Panc1 (cell line): ENCODE data around the gene MGAT5. TPM values are rescaled to one million over a fixed set of nuclear protein-coding genes. Genes with fewer than 3 reads are reported as not detected.

Experiments
- ATAC-seq: fragments of 200-7000 bp; cut with Tn5 transposase; 2 replicates; pipeline ENCODE4 v1.9.1; 2020; ENCODE audit warnings: mild to moderate bottlenecking, moderate library complexity
- BruUV-seq: library from RNA; stranded (reverse); fragments of 400-500 nt; replicated peaks from 2 replicates; lab custom pipeline; 2021; lab: Mats Ljungman, UMichigan
- CTCF ChIA-PET: fragments of 300-600 bp; sonication (Branson Sonifier 250); formaldehyde crosslinking; loops from one replicate; lab custom pipeline; 2022; ENCODE audit warnings: antibody characterized with exemption; lab: Charles Lee
- POLR2A ChIA-PET: fragments of 300-600 bp; sonication (Branson Sonifier 250); formaldehyde crosslinking; loops from one replicate; lab custom pipeline; 2022; ENCODE audit warnings: antibody characterized with exemption; lab: Charles Lee
- DNase-seq: peaks from one replicate; pipeline ENCODE4 v3.0.0-alpha.2; 2010; ENCODE audit warnings: low read depth, low spot score
- H3K27ac ChIP-seq: 2 replicates; pipeline ENCODE4 v1.5.1; 2011; ENCODE audit warnings: mild to moderate bottlenecking, low read length, inconsistent platforms
- H3K27me3 ChIP-seq: fragments of 200-500 bp; sonication (Bioruptor generic); 2 replicates; pipeline ENCODE4 v1.6.0; 2014; ENCODE audit warnings: low read length, inconsistent platforms; ENCODE audit not compliant: control insufficient read depth, insufficient read depth
- H3K36me3 ChIP-seq: fragments of 200-500 bp; sonication (Bioruptor generic); 2 replicates; pipeline ENCODE4 v1.5.1; 2014; ENCODE audit warnings: inconsistent platforms, mild to moderate bottlenecking, low read length, moderate library complexity; ENCODE audit not compliant: control insufficient read depth, insufficient read depth
- H3K4me1 ChIP-seq: 2 replicates; pipeline ENCODE4 v1.5.1; 2011; ENCODE audit warnings: inconsistent platforms, mild to moderate bottlenecking, low read length, moderate library complexity; ENCODE audit not compliant: control insufficient read depth, insufficient read depth
- H3K4me3 ChIP-seq, 2 experiments: 2 replicates each; pipeline ENCODE4 v1.5.1; 2011 to 2012; ENCODE audit warnings: low read depth in 2 of 2, low read length in 2 of 2, mild to moderate bottlenecking in 2 of 2, inconsistent platforms in 1 of 2, moderate library complexity in 1 of 2
- H3K9me3 ChIP-seq: fragments of 200-500 bp; sonication (Bioruptor generic); 2 replicates; pipeline ENCODE4 v1.5.1; 2014; ENCODE audit warnings: low read depth, mild to moderate bottlenecking, inconsistent platforms, low read length, moderate library complexity; ENCODE audit not compliant: control insufficient read depth, insufficient read depth
- CTCF ChIP-seq: fragments of 450-650 bp; IDR thresholded peaks from 2 replicates; pipeline ENCODE4 v1.5.1; 2017; ENCODE audit warnings: mild to moderate bottlenecking
- POLR2AphosphoS5 ChIP-seq: IDR thresholded peaks from 2 replicates; pipeline ENCODE4 v1.6.1; 2012; ENCODE audit warnings: mild to moderate bottlenecking, low read depth, low read length, moderate library complexity
- REST ChIP-seq, 2 experiments: IDR thresholded peaks; 2 replicates each; pipeline ENCODE4 v1.6.1; 2011 to 2012; ENCODE audit warnings: low read depth in 2 of 2, control low read depth in 1 of 2, low read length in 1 of 2, mild to moderate bottlenecking in 1 of 2, moderate library complexity in 1 of 2; ENCODE audit not compliant: insufficient read depth in 1 of 2
- SIN3A ChIP-seq: IDR thresholded peaks from 2 replicates; pipeline ENCODE4 v1.6.1; 2012; ENCODE audit warnings: low read depth, mild to moderate bottlenecking, low read length, moderate library complexity, borderline replicate concordance; ENCODE audit not compliant: insufficient read depth
- TCF7L2 ChIP-seq: IDR thresholded peaks from 2 replicates; pipeline ENCODE4 v1.6.1; 2011; ENCODE audit warnings: mild to moderate bottlenecking, low read depth, low read length, inconsistent platforms
- in situ Hi-C: cut with HindIII; loops from 2 replicates; pipeline ENCODE4 v1.10.0; 2016; ENCODE audit warnings: low sequenced_read_pairs, low pct_unique_long_range_greater_than_20kb
- intact Hi-C: fragments of 100-400 bp; cut with micrococcal nuclease; formaldehyde crosslinking; loops from one replicate; pipeline ENCODE4 v1.10.0; 2022; ENCODE audit not compliant: unreplicated experiment
- total RNA-seq: library from RNA; stranded (reverse); gene quantifications from one replicate; pipeline ENCODE4 v1.2.1, GENCODE V29; 2021; ENCODE audit not compliant: unreplicated experiment

Gene MGAT5
- total RNA-seq, 1 experiment from 2014 or later = 22.1 TPM

- no peak for DNase-seq
- intact Hi-C loops = no loop called here
- Histone ChIP-seq H3K4me3 (no peak overlapping the region), H3K27ac (no peak overlapping the region), H3K4me1 (no peaks in the 10 kb centered on the region), H3K36me3 (no peaks in the 10 kb centered on the region), H3K9me3 (no peaks in the 10 kb centered on the region), H3K27me3 (no peaks in the 10 kb centered on the region)
- no TSS peak for BruUV-seq
- in situ Hi-C loops = no loop called here
- CTCF ChIA-PET = interaction anchor here (1.2 kb wide), 1 partner anchor 9 kb away, joined by 3 read pairs; no protein-coding TSS in a partner anchor
- TF ChIP-seq SIN3A = no peak
- TF ChIP-seq REST (IDR thresholded peaks at IDR 0.05; ENCODE audit: insufficient read depth in 1 of 2, low read depth in 2 of 2, low read length in 1 of 2) = no peak
- TF ChIP-seq POLR2AphosphoS5 = no peak
- POLR2A ChIA-PET = no interaction called here
- ATAC-seq = no peak
Observed at GRCh38 chr2:134254824-134255223, 952 bp downstream of the MGAT5 start.

- ATAC-seq (no peak), DNase-seq (no peak)
- H3K27me3 ChIP-seq = no peaks in the 10 kb centered on the region
- intact Hi-C loops (no loop called here), in situ Hi-C loops (no loop called here)
- POLR2A ChIA-PET = no interaction called here
- CTCF ChIA-PET = no interaction called here
- H3K9me3 ChIP-seq = no peaks in the 10 kb centered on the region
- no peaks in the 10 kb centered on the region for H3K36me3 ChIP-seq
- no peaks in the 10 kb centered on the region for H3K4me1 ChIP-seq
- H3K27ac ChIP-seq = no peak overlapping the region
- TF ChIP-seq CTCF (no peak), TCF7L2 (no peak)
- no peak overlapping the region for H3K4me3 ChIP-seq
- no TSS peak for BruUV-seq
Observed at GRCh38 chr2:134256956-134257355, 3.1 kb downstream of the MGAT5 start.

- H3K9me3 ChIP-seq = no peaks in the 10 kb centered on the region
- H3K27me3 ChIP-seq = no peaks in the 10 kb centered on the region
- no peak overlapping the region for H3K27ac ChIP-seq
- intact Hi-C loops = no loop called here
- TF ChIP-seq REST (IDR thresholded peaks at IDR 0.05; ENCODE audit: insufficient read depth in 1 of 2, low read depth in 2 of 2, low read length in 1 of 2) = no peak
- TF ChIP-seq SIN3A = no peak
- no peak for TF ChIP-seq POLR2AphosphoS5
- no peak for TF ChIP-seq CTCF
- no peak for TF ChIP-seq TCF7L2
- no peak for ATAC-seq
- CTCF ChIA-PET = no interaction called here
- H3K4me1 ChIP-seq = no peaks in the 10 kb centered on the region
- POLR2A ChIA-PET = no interaction called here
- no peak for DNase-seq
- no TSS peak for BruUV-seq
- no peak overlapping the region for H3K4me3 ChIP-seq
- no peaks in the 10 kb centered on the region for H3K36me3 ChIP-seq
- in situ Hi-C loops = no loop called here
Observed at GRCh38 chr2:134257509-134257908, 3.6 kb downstream of the MGAT5 start.
